NCI-H526 (cell line): ENCODE results near the gene KDR.

Experiments
- DNase-seq, 2 experiments: peaks; one replicate each; lab custom pipeline; 2025; lab: John Stamatoyannopoulos, UW

The KDR gene

DNA sequence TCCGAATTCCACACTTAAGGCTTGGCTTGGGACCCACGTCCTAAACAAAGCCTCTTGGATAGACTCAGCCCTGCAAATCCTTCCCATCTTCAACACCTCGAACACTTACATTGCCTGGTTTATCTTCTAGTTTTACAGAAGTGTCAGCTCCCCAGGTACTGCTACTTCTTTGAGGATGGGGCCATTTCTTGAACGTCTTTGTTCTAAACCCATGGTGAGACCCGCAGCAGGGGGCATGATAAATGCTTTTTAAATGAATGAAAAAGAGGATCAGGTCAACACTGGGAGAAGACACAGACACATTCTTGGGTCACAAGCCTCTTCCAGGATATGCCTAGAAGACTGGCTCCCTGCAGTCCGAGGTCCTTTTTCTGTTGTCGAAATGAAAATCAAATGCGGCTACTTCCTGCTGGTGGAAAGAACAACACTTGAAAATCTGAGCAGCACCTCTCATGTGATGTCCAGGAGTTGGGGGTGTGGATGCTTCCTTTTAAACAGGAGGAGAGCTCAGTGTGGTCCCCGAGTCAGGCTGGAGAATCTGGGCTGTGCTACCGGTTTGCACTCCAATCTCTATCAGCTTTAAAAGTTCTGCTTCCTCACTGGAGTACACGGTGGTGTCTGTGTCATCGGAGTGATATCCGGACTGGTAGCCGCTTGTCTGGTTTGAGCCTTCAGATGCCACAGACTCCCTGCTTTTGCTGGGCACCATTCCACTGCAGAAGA lies 45.8 kb downstream of the KDR start:
- DNase-seq: no peak

DNA sequence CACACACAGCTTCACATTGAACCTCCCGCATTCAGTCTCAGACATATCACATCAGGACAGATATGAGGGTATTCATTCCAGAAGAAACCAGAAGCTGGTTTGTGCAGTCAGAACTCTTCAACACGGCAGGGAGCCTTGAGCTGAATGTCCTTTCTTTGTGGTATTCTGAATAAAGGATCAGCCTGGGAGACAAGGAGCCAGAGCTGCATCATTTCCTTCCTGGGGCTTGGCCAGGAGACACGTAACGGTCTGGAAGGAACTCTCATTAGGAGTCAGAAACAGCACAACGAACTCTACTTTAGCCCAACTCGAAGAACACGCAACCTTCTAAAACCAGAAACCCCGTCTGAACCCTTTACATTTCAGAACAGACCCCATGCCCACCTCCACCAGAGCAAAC lies 46.4 kb downstream of the KDR start:
- DNase-seq: no peak

GRCh38 chr4:55077577-55077976 lies 47.8 kb downstream of the KDR start:
- DNase-seq: no peak

- DNase-seq: no peak
Observed at GRCh38 chr4:55075823-55076716, 49.3 kb downstream of the KDR start.

- DNase-seq: no peak
Observed at GRCh38 chr4:55075376-55075775, 50.0 kb downstream of the KDR start.

DNA sequence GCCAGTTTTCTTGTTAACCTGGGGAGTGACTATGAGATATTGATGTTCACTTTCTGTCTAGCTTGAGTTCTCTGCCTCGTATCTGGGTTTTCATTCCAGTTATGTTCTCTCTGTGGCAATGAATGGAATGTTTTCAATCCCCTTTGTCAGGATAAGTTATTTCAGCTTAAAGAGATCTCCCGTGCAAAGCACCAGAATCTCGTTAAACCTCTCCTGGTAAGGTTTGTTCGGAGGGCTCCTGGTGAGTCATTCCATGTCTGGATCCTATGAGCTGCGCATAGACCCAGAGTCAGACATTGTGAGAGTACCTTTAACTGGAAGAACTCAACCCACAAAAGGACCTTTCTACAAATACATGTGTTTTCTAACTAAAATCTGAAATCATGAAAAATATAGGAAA lies 51.0 kb downstream of the KDR start:
- DNase-seq: no peak

DNA sequence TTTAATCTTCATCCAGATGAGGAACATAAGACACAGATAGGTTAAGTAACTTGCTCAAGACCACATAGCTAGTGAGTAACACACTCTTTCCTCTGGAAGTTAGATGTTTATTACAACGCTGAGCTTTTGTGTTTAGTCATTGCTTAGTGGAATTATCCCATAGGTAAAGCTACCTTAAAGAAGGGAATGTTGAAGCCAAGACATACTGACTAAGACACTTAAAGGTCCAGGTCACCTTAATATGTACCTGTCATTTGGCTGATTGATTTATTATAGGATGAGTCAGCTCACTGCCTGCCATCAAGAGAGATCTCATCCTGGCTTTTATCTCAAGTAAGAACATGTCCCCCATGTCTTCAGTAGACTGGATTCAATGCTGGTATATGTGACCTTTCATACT lies 53.4 kb downstream of the KDR start:
- no peak for DNase-seq

GRCh38 chr4:55069248-55069647 lies 56.1 kb downstream of the KDR start:
- DNase-seq: no peak

DNA sequence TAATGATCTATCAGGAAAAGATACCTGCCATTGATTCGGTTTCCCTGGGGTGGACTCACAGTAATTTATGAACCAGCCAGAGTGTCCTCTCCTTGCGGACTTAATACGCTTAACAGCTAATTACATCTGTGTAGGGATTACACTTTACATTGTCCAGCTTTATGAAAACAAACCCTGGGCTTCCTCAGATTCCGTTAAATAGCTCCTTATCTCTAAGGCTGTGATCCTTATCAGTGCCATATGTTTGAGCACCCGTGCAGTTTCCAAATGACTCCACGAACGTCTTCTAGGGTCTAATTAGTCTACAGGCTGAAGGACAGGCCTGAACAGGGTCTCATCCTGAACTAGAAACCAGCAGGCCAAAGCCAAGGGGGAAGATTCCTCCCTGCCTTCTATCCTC lies 56.9 kb downstream of the KDR start:
- DNase-seq: no peak

DNA sequence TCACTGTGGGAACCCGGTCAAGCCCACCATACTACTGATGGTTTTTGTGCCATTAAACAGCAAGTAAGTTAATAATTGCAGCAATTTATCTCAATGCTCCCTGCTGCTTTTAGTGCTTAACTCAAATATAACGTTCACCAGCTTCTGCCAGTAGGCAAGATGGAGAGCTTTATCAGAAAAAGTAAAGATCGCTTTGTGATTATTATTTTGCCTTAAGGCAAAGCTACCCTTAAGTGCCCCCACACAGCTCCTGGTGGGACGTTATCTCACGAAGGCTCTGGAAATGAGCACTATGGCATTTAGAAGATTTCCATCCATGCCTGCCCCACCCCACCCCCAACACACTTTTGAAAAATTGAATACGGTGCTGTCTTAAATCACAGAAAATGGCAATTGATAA lies 59.4 kb downstream of the KDR start:
- DNase-seq: no peak

DNA sequence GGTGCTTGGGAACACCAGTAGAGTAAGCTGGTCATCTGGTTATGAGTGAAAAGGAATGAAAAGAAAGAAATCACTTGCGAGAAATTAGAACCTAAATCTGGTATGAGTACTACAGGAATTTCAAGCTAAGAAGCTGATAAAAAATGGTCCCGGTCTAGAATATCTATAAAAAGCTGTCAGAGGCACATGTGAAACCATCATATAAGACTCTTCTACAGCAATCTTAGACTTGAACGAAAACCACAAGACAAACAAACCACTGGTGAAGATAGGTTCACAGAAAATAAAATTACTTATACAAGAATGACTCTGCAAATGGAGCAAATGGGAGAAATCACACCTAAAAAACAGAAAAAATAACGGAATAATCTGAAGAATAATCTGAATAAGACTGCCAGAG lies 69.9 kb downstream of the KDR start:
- DNase-seq: no peak

GRCh38 chr4:55051532-55051931 lies 73.9 kb downstream of the KDR start:
- DNase-seq: no peak

- no peak for DNase-seq
Observed at GRCh38 chr4:55050418-55050950, 74.9 kb downstream of the KDR start.

DNA sequence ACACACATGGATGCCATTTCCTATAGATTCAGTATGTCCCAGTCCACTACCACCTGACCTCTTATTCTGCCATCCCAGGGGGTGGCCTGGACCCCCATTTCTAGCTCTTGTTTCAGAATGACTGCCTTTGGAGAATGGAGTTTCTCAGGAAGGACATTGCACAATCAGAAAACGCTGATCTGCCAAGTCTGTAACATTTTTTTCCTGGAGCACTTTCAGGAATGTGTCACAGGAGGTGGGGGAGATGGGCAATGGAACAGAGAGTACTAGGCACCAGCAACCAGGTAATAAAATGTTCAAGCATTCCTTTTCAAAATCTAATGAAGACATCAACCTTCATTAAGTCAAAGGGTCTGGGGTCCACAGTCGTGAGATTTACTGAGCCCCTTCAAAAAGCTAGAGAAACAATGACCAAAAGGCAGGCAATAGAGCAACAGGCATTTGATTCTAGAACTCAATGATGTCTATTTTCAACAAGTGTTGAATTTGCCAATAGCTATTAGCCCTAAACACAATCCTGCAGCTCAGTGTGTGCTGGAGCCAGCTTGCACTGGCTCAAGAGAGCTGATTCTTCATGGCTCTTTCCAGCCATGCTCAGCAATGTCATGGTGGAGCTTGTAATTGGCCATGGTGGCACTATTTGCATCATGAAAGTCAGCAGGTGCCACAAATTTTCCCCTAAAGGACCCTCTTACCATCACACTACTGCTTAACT lies 87.1 kb downstream of the KDR start:
- no peak for DNase-seq

DNA sequence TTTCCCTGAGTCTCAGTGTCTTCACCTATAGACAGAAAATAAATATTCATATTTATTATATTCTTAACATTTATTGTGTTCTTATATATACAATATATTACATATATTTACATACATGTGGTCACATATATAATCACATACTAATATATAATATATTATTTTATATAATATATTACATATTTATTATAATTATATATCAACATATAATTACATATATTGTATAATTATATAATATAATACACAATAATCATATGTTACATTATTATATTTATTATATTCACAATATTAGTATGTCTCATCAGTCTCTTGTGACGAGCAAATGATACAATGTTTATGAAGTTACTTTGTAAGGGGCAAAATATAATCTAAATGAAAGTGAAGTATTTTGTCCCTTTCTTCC lies 87.7 kb downstream of the KDR start:
- no peak for DNase-seq

DNA sequence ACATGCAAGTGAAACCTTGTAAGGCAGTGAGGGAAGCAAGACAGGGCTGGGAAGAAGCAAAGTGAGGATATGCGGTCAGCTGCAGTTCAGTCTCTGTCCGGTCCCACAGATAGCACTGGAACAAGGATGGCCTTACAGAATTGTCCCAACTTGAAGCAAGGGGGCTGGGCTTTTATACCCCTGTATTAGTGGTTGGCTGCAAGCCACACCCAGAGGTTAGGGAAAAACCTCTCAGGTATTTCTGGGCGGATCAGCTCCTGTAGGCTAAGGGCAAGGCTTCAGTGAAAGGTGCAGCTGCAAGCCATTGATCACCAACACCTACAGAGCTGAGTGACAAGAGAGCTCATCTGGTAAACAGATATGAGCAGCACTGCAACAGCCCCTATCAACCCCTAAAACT lies 89.0 kb downstream of the KDR start:
- no peak for DNase-seq

GRCh38 chr4:55035892-55036291 lies 89.5 kb downstream of the KDR start:
- DNase-seq: no peak

GRCh38 chr4:55033296-55033695 lies 92.1 kb downstream of the KDR start:
- no peak for DNase-seq

DNA sequence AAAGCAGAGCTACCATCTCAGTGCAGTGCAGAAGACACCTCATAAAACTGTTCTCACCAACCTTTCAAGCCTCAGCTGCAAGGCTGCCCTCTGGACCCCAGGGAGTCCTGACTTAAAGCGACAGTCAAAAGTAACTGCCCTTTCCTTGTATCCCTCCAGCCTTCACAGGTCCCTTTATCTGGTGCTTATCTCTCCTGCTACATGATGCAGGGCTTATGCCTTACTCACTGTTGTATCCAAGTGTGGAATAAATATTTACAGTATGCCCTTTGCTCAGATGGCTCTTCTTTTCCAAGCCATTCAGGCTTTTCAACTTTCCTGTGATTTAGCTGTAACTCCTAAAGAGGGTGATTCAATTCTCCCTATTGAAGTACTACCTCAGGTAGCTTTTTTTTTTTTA lies 92.6 kb downstream of the KDR start:
- no peak for DNase-seq

DNA sequence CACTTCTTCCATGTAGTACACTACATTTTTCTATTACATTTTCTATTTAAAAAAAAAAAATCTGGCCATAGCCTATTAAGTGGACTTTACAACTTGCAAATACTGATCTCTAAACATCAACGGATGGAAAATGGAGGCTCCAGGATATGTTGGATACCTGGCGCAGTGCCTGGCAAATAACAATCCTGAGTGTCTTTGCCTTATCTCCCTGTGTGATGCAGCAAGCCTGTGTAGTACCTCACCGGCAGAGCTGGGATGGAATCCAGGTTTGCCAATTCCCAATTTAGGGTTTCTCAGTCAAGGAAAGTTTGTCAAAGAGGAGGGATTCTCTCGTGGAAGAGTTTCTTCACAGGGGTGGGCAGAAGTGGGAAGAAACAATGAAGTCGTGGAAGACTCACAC lies 93.2 kb downstream of the KDR start:
- no peak for DNase-seq

DNA sequence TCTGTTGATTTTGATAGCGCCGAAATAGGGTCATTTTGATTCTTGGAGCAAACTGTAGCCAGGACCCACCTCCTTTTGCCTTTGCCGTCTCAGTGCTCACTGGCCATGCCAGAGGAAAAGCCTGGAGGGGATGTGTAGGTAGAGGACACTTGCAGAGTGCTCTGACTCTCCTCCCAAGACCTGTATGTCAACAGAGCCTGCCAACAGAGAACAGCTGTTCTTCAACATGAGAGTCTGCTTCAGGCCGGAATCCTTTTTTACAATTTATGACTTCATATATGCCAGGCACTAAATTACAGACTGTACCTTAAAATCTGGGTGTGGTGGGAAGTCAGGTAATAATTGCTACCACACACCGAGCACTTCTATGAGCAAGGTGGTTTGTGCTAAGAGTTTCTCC lies 94.2 kb downstream of the KDR start:
- no peak for DNase-seq

- DNase-seq: no peak
Observed at GRCh38 chr4:55030589-55030988, 94.8 kb downstream of the KDR start.
